Measurements from ENCODE around the gene SYNM. TPM values are rescaled to one million over a fixed set of nuclear protein-coding genes. Genes with fewer than 3 reads are reported as not detected.

The SYNM gene
- total and polyA plus RNA-seq, 2 experiments from 2014 or later: 0.74 to 3.5 TPM

- no peak for TF ChIP-seq ZNF462 (CRISPR knock-in tag; IDR thresholded peaks at IDR 0.05)
- TF ChIP-seq ZNF331 (CRISPR knock-in tag; IDR thresholded peaks at IDR 0.05; ENCODE audit: low read depth): no peak
- TF ChIP-seq EZH2 (IDR thresholded peaks at IDR 0.05; ENCODE audit: low read depth, unreplicated experiment): no peak
- no peak for TF ChIP-seq EZH2phosphoT487 (IDR thresholded peaks at IDR 0.05; ENCODE audit: unreplicated experiment)
- no peak for TF ChIP-seq REST (IDR thresholded peaks at IDR 0.05; ENCODE audit: unreplicated experiment)
- no peak for TF ChIP-seq ZNF114 (CRISPR knock-in tag; IDR thresholded peaks at IDR 0.05)
- no peak for TF ChIP-seq NANOG (IDR thresholded peaks at IDR 0.05; ENCODE audit: borderline replicate concordance)
- no peak for TF ChIP-seq STAT1 (IDR thresholded peaks at IDR 0.05; ENCODE audit: unreplicated experiment)
- no peak for TF ChIP-seq POLR2AphosphoS5 (IDR thresholded peaks at IDR 0.05; ENCODE audit: low read depth)
Observed at GRCh38 chr15:99106417-99107220, 1.7 kb downstream of the SYNM start (continued).
